GM23338 (cell line): ENCODE data around the gene ALS2. TPM values are rescaled to one million over a fixed set of nuclear protein-coding genes. Genes with fewer than 3 reads are reported as not detected.

Experiments
- ATAC-seq: fragments of 200-7000 bp; cut with Tn5 transposase; 3 replicates; pipeline ENCODE4 v1.9.1; 2020
- DNase-seq: peaks from one replicate; pipeline ENCODE4 v3.0.0-alpha.2; 2015; ENCODE audit warnings: low spot score
- H2AFZ ChIP-seq: fragments of 200-600 bp; sonication (generic); 2 replicates; pipeline ENCODE4 v1.8.0; 2016; ENCODE audit warnings: antibody characterized with exemption, mild to moderate bottlenecking, moderate library complexity
- H3F3A ChIP-seq: fragments of 200-600 bp; sonication (generic); replicated peaks from 2 replicates; pipeline ENCODE4 v1.8.0; 2017; ENCODE audit warnings: antibody characterized with exemption, mixed run types, low read depth
- H3K27ac ChIP-seq: fragments of 200-600 bp; sonication (generic); 2 replicates; pipeline ENCODE4 v1.6.1; 2016; ENCODE audit warnings: low read depth
- H3K27me3 ChIP-seq: fragments of 200-600 bp; sonication (generic); 2 replicates; pipeline ENCODE4 v1.8.0; 2016; ENCODE audit warnings: mild to moderate bottlenecking, mixed run types, moderate library complexity; ENCODE audit not compliant: insufficient read depth
- H3K36me3 ChIP-seq: fragments of 200-600 bp; sonication (generic); 2 replicates; pipeline ENCODE4 v1.8.0; 2016; ENCODE audit warnings: mild to moderate bottlenecking; ENCODE audit not compliant: insufficient read depth
- H3K4me1 ChIP-seq: fragments of 200-600 bp; sonication (generic); 2 replicates; pipeline ENCODE4 v1.8.0; 2016; ENCODE audit warnings: mild to moderate bottlenecking, moderate library complexity; ENCODE audit not compliant: insufficient read depth
- H3K4me2 ChIP-seq: fragments of 200-600 bp; sonication (generic); 2 replicates; pipeline ENCODE4 v1.7.1; 2017; ENCODE audit warnings: mixed run types
- H3K4me3 ChIP-seq: fragments of 200-600 bp; sonication (generic); 2 replicates; pipeline ENCODE4 v1.6.1; 2016; ENCODE audit warnings: mixed run types
- H3K79me2 ChIP-seq: fragments of 200-600 bp; sonication (generic); replicated peaks from 2 replicates; pipeline ENCODE4 v1.8.0; 2017; ENCODE audit warnings: mild to moderate bottlenecking; ENCODE audit not compliant: insufficient read depth
- H3K9me2 ChIP-seq: fragments of 200-600 bp; sonication (generic); 2 replicates; pipeline ENCODE4 v1.8.0; 2017; ENCODE audit not compliant: insufficient read depth
- H4K20me1 ChIP-seq: fragments of 200-600 bp; sonication (generic); replicated peaks from 2 replicates; pipeline ENCODE4 v1.8.0; 2017; ENCODE audit warnings: mild to moderate bottlenecking; ENCODE audit not compliant: insufficient read depth
- H3K27ac Mint-ChIP-seq: 2 replicates; pipeline ENCODE4 v1.8.0; 2020; ENCODE audit warnings: inconsistent platforms, mild to moderate bottlenecking, moderate library complexity, mixed read lengths
- H3K27me3 Mint-ChIP-seq: 3 replicates; pipeline ENCODE4 v1.8.0; 2022; ENCODE audit warnings: low read depth, mild to moderate bottlenecking, moderate library complexity, mixed read lengths, inconsistent platforms; ENCODE audit not compliant: insufficient read depth, poor library complexity
- H3K36me3 Mint-ChIP-seq: 3 replicates; pipeline ENCODE4 v1.8.0; 2021; ENCODE audit warnings: low read depth, mild to moderate bottlenecking, inconsistent platforms, moderate library complexity, mixed read lengths
- H3K4me1 Mint-ChIP-seq: 3 replicates; pipeline ENCODE4 v1.8.0; 2020; ENCODE audit warnings: mild to moderate bottlenecking, inconsistent platforms, mixed read lengths
- H3K4me3 Mint-ChIP-seq: 3 replicates; pipeline ENCODE4 v1.8.0; 2021; ENCODE audit warnings: moderate library complexity, mild to moderate bottlenecking, inconsistent platforms, mixed read lengths
- H3K9me3 Mint-ChIP-seq: 3 replicates; pipeline ENCODE4 v1.8.0; 2020; ENCODE audit warnings: moderate library complexity, mild to moderate bottlenecking, inconsistent platforms, mixed read lengths
- CREB1 ChIP-seq: fragments of 250-450 bp; sonication (Bioruptor Pico); IDR thresholded peaks from 2 replicates; pipeline ENCODE4 v1.5.0; 2020; ENCODE audit warnings: low read depth, mild to moderate bottlenecking, moderate library complexity
- CTCF ChIP-seq, 2 experiments: fragments of 200-600 bp in 1 of 2; sonication (generic) in 1 of 2; conservative IDR thresholded peaks; 2 replicates each; pipeline versions ENCODE4 v1.5.1 to v1.6.1; 2016 to 2017; ENCODE audit warnings: antibody characterized with exemption in 2 of 2, low read depth in 2 of 2, mild to moderate bottlenecking in 2 of 2, moderate library complexity in 1 of 2
- ETS1 ChIP-seq: IDR thresholded peaks from 2 replicates; pipeline ENCODE4 v1.6.1; 2016; ENCODE audit warnings: antibody characterized with exemption
- EZH2 ChIP-seq: fragments of 200-600 bp; sonication (generic); IDR thresholded peaks from one replicate; pipeline ENCODE4 v1.8.0; 2017; ENCODE audit warnings: antibody characterized with exemption, mild to moderate bottlenecking, low read depth; ENCODE audit not compliant: unreplicated experiment
- EZH2phosphoT487 ChIP-seq: fragments of 200-600 bp; sonication (generic); IDR thresholded peaks from one replicate; pipeline ENCODE4 v1.8.1; 2018; ENCODE audit warnings: antibody characterized with exemption; ENCODE audit not compliant: unreplicated experiment
- JUNB ChIP-seq: IDR thresholded peaks from one replicate; pipeline ENCODE4 v1.6.1; 2016; ENCODE audit warnings: antibody characterized with exemption; ENCODE audit not compliant: unreplicated experiment
- NANOG ChIP-seq: IDR thresholded peaks from 2 replicates; pipeline ENCODE4 v1.6.1; 2016; ENCODE audit warnings: antibody characterized with exemption, borderline replicate concordance
- POLR2AphosphoS5 ChIP-seq: IDR thresholded peaks from 2 replicates; pipeline ENCODE4 v1.6.1; 2016; ENCODE audit warnings: antibody characterized with exemption, low read depth
- REST ChIP-seq: IDR thresholded peaks from one replicate; pipeline ENCODE4 v1.6.1; 2018; ENCODE audit warnings: antibody characterized with exemption; ENCODE audit not compliant: unreplicated experiment
- STAT1 ChIP-seq: IDR thresholded peaks from one replicate; pipeline ENCODE4 v1.6.1; 2016; ENCODE audit warnings: antibody characterized with exemption; ENCODE audit not compliant: unreplicated experiment
- ZNF114 ChIP-seq: fragments of 250-450 bp; sonication (Bioruptor Pico); IDR thresholded peaks from 2 replicates; pipeline ENCODE4 v1.5.0; 2020; ENCODE audit warnings: mild to moderate bottlenecking, moderate library complexity
- ZNF331 ChIP-seq: fragments of 250-450 bp; sonication (Bioruptor Pico); IDR thresholded peaks from 2 replicates; pipeline ENCODE4 v1.5.0; 2020; ENCODE audit warnings: low read depth, mild to moderate bottlenecking, moderate library complexity
- ZNF462 ChIP-seq: fragments of 250-450 bp; sonication (Bioruptor Pico); IDR thresholded peaks from 2 replicates; pipeline ENCODE4 v1.5.0; 2020; ENCODE audit warnings: mild to moderate bottlenecking, moderate library complexity
- long read RNA-seq: library from polyadenylated mRNA; unstranded; transcript quantifications from one replicate; pipeline ENCODE4 v2.0.0, GENCODE V29; 2020; ENCODE audit not compliant: unreplicated experiment
- polyA plus RNA-seq: library from polyadenylated mRNA; unstranded; fragments of >200 nt; fragmentation: Nextera tagmentation; extraction: Ambion mirVana; gene quantifications from 2 replicates; pipeline ENCODE4 v1.2.1, GENCODE V29; 2016
- total RNA-seq: library from RNA; depleted of rRNA; stranded (reverse); fragments of >200 nt; shearing (Covaris generic); gene quantifications from 2 replicates; pipeline ENCODE4 v1.2.3, GENCODE V29; 2014; rRNA removed

Gene ALS2
- total RNA-seq (35.3 and 43.3 TPM in 2 replicates), polyA plus RNA-seq (9.6 and 9.9 TPM in 2 replicates)
- long read RNA-seq, partial matches to known transcripts: 2 of 7 reads
- long read RNA-seq, other reads (novel, unspliced or antisense): 4 of 7 reads

GRCh38 chr2:201780674-201781493 lies at the start of gene ALS2:
TSS of gene ALS2 (minus strand) at chr2:201780933. CDS start at chr2:201768885, 12,048 bp downstream.
- Histone ChIP-seq H3K4me3 (peak within 1 kb of the TSS; percentile 94), H3K4me1 (peaks cover 18% of the 10 kb centered on the region), H4K20me1 (no peaks in the 10 kb centered on the region), H3K79me2 (peaks cover 44% of the 10 kb centered on the region), H2AFZ (peak within 1 kb of the TSS; percentile 96), H3F3A (peaks cover 5% of the 10 kb centered on the region; the same call in 1 of the 2 replicates), H3K9me2 (no peaks in the 10 kb centered on the region), H3K36me3 (no peaks in the 10 kb centered on the region), H3K27me3 (no peaks in the 10 kb centered on the region), H3K27ac (peak within 1 kb of the TSS; percentile 96), H3K4me2 (peak within 1 kb of the TSS; percentile 95)
- Mint-ChIP-seq H3K4me1 (peaks cover 27% of the 10 kb centered on the region), H3K4me3 (peak within 1 kb of the TSS; percentile 84), H3K9me3 (no peaks in the 10 kb centered on the region), H3K27me3 (no peaks in the 10 kb centered on the region), H3K27ac (peak within 1 kb of the TSS; percentile 96), H3K36me3 (no peaks in the 10 kb centered on the region)
- DNase-seq: peak; percentile 99
- peak; percentile 94 for ATAC-seq
- TF ChIP-seq ZNF462 (CRISPR knock-in tag): no peak
- no peak for TF ChIP-seq ETS1
- TF ChIP-seq STAT1: no peak
- TF ChIP-seq ZNF331 (CRISPR knock-in tag): no peak
- TF ChIP-seq CTCF (conservative IDR thresholded peaks at IDR 0.05; ENCODE audit: low read depth in 2 of 2): no peak
- no peak for TF ChIP-seq JUNB
- TF ChIP-seq CREB1: peak; percentile 95
- no peak for TF ChIP-seq NANOG
- peak; percentile 96 for TF ChIP-seq POLR2AphosphoS5
- peak; percentile 18 for TF ChIP-seq REST
- TF ChIP-seq EZH2: no peak
- no peak for TF ChIP-seq EZH2phosphoT487
- TF ChIP-seq ZNF114 (CRISPR knock-in tag): no peak
